ENCODE measurements around the gene TLR5. TPM values are rescaled to one million over a fixed set of nuclear protein-coding genes. Genes with fewer than 3 reads are reported as not detected.
"Not testable (repeated sequence)": the region's sequence is repeated elsewhere in the genome, so short reads cannot be mapped to it uniquely, and the experiment has no call there.

TLR5 gene
- polyA plus RNA-seq, 3 donors from 2014 or later, result 0.80 to 1.0 TPM; not detected in 1

GRCh38 chr1:223175032-223175431 lies 32.0 kb upstream of the TLR5 start:
- Mint-ChIP-seq H3K27ac (no peak overlapping the region), H3K4me3 (no peak overlapping the region), H3K36me3 (peaks cover 0 to 5% (median 0%) of the 10 kb centered on the region in 3 donors), H3K27me3 (ENCODE audit: low read depth in 3 of 3) (peaks cover 2 to 9% (median 3%) of the 10 kb centered on the region in 3 donors), H3K4me1 (peaks cover 0 to 5% of the 10 kb centered on the region in 2 donors), H3K9me3 (peaks cover 0 to 4% (median 0%) of the 10 kb centered on the region in 6 donors)
- no peak for DNase-seq

- H3K27me3 Mint-ChIP-seq (ENCODE audit: low read depth in 3 of 3); DNase-seq: not testable (repeated sequence)
Observed at GRCh38 chr1:223169458-223169857, 26.4 kb upstream of the TLR5 start.

GRCh38 chr1:223161321-223161720 lies 18.3 kb upstream of the TLR5 start:
- Mint-ChIP-seq H3K27ac (no peak overlapping the region), H3K36me3 (peaks cover 0 to 4% (median 0%) of the 10 kb centered on the region in 3 donors), H3K9me3 (peaks cover 0 to 3% (median 0%) of the 10 kb centered on the region in 6 donors), H3K4me1 (no peaks in the 10 kb centered on the region), H3K4me3 (no peak overlapping the region), H3K27me3 (ENCODE audit: low read depth in 3 of 3) (peaks cover 2 to 11% (median 3%) of the 10 kb centered on the region in 3 donors)
- no peak for DNase-seq

More at GRCh38 chr1:223169458-223169857, 26.4 kb upstream of the TLR5 start:
- not testable (repeated sequence) for H3K27ac Mint-ChIP-seq, H3K4me1 Mint-ChIP-seq, H3K9me3 Mint-ChIP-seq, H3K4me3 Mint-ChIP-seq, H3K36me3 Mint-ChIP-seq

GRCh38 chr1:223156343-223156742 lies 13.3 kb upstream of the TLR5 start:
- peaks cover 2 to 11% (median 6%) of the 10 kb centered on the region in 3 donors for H3K27me3 Mint-ChIP-seq (ENCODE audit: low read depth in 3 of 3)
- no peak overlapping the region for H3K4me3 Mint-ChIP-seq
- peaks cover 6 to 10% of the 10 kb centered on the region in 2 donors for H3K4me1 Mint-ChIP-seq
- no peak overlapping the region for H3K27ac Mint-ChIP-seq
- H3K9me3 Mint-ChIP-seq, result peaks cover 0 to 5% (median 0%) of the 10 kb centered on the region in 6 donors
- H3K36me3 Mint-ChIP-seq, result peaks cover 0 to 4% (median 0%) of the 10 kb centered on the region in 3 donors
- DNase-seq, result no peak

- DNase-seq, result no peak
- Mint-ChIP-seq H3K36me3 (peaks cover 0 to 4% (median 0%) of the 10 kb centered on the region in 3 donors), H3K27ac (no peak overlapping the region), H3K4me1 (peaks cover 6 to 10% of the 10 kb centered on the region in 2 donors), H3K27me3 (ENCODE audit: low read depth in 3 of 3) (peaks cover 2 to 15% (median 5%) of the 10 kb centered on the region in 3 donors), H3K9me3 (peaks cover 0 to 5% (median 0%) of the 10 kb centered on the region in 6 donors), H3K4me3 (no peak overlapping the region)
Observed at GRCh38 chr1:223155153-223155552, 12.1 kb upstream of the TLR5 start.

- Mint-ChIP-seq H3K4me3 (no peak overlapping the region), H3K27me3 (ENCODE audit: low read depth in 3 of 3) (peaks cover 0 to 8% (median 5%) of the 10 kb centered on the region in 3 donors), H3K27ac (no peak overlapping the region), H3K36me3 (peaks cover 0 to 4% (median 0%) of the 10 kb centered on the region in 3 donors), H3K9me3 (peaks cover 0 to 2% (median 0%) of the 10 kb centered on the region in 6 donors), H3K4me1 (peaks cover 6 to 10% of the 10 kb centered on the region in 2 donors)
- DNase-seq, result no peak
Observed at GRCh38 chr1:223153177-223154119, 10.4 kb upstream of the TLR5 start.

GRCh38 chr1:223152399-223152798 lies 9.4 kb upstream of the TLR5 start:
- DNase-seq, result no peak
- Mint-ChIP-seq H3K4me1 (peaks cover 6 to 10% of the 10 kb centered on the region in 2 donors), H3K9me3 (peaks cover 0 to 5% (median 0%) of the 10 kb centered on the region in 6 donors), H3K27ac (no peak overlapping the region), H3K4me3 (no peak overlapping the region), H3K27me3 (ENCODE audit: low read depth in 3 of 3) (peaks cover 0 to 11% (median 9%) of the 10 kb centered on the region in 3 donors), H3K36me3 (peaks cover 0 to 4% (median 3%) of the 10 kb centered on the region in 3 donors)

GRCh38 chr1:223150443-223150842 lies 7.4 kb upstream of the TLR5 start:
- Mint-ChIP-seq H3K27ac (no peak overlapping the region), H3K36me3 (peaks cover 0 to 3% (median 3%) of the 10 kb centered on the region in 3 donors), H3K4me3 (no peak overlapping the region), H3K27me3 (ENCODE audit: low read depth in 3 of 3) (peaks cover 0 to 20% (median 12%) of the 10 kb centered on the region in 3 donors), H3K4me1 (peaks cover 6 to 10% of the 10 kb centered on the region in 2 donors), H3K9me3 (peaks cover 0 to 10% (median 2%) of the 10 kb centered on the region in 6 donors)
- no peak for DNase-seq

- no peak overlapping the region for H3K4me3 Mint-ChIP-seq
- H3K4me1 Mint-ChIP-seq, result peaks cover 19 to 22% of the 10 kb centered on the region in 2 donors
- H3K27me3 Mint-ChIP-seq (ENCODE audit: low read depth in 3 of 3), result peaks cover 0 to 20% (median 14%) of the 10 kb centered on the region in 3 donors
- H3K27ac Mint-ChIP-seq, result no peak overlapping the region
- H3K9me3 Mint-ChIP-seq, result peaks cover 0 to 10% (median 2%) of the 10 kb centered on the region in 6 donors
- peaks cover 0 to 3% (median 3%) of the 10 kb centered on the region in 3 donors for H3K36me3 Mint-ChIP-seq
- DNase-seq, result no peak
Observed at GRCh38 chr1:223147873-223148272, 4.8 kb upstream of the TLR5 start.

- peaks cover 19 to 22% of the 10 kb centered on the region in 2 donors for H3K4me1 Mint-ChIP-seq
- peaks cover 0 to 10% (median 2%) of the 10 kb centered on the region in 6 donors for H3K9me3 Mint-ChIP-seq
- DNase-seq, result no peak
- H3K4me3 Mint-ChIP-seq, result no peak overlapping the region
- peaks cover 0 to 20% (median 14%) of the 10 kb centered on the region in 3 donors for H3K27me3 Mint-ChIP-seq (ENCODE audit: low read depth in 3 of 3)
- no peak overlapping the region for H3K27ac Mint-ChIP-seq
- peaks cover 0 to 3% (median 3%) of the 10 kb centered on the region in 3 donors for H3K36me3 Mint-ChIP-seq
Observed at GRCh38 chr1:223147409-223147808, 4.4 kb upstream of the TLR5 start.

GRCh38 chr1:223146745-223147144 lies 3.7 kb upstream of the TLR5 start:
- no peak overlapping the region for H3K4me3 Mint-ChIP-seq
- peaks cover 0 to 3% (median 3%) of the 10 kb centered on the region in 3 donors for H3K36me3 Mint-ChIP-seq
- no peak overlapping the region for H3K27ac Mint-ChIP-seq
- peaks cover 19 to 22% of the 10 kb centered on the region in 2 donors for H3K4me1 Mint-ChIP-seq
- H3K27me3 Mint-ChIP-seq (ENCODE audit: low read depth in 3 of 3), result peaks cover 0 to 20% (median 12%) of the 10 kb centered on the region in 3 donors
- peaks cover 0 to 10% (median 2%) of the 10 kb centered on the region in 6 donors for H3K9me3 Mint-ChIP-seq
- no peak for DNase-seq

- peaks cover 0 to 10% (median 2%) of the 10 kb centered on the region in 6 donors for H3K9me3 Mint-ChIP-seq
- peaks cover 0 to 12% (median 10%) of the 10 kb centered on the region in 3 donors for H3K27me3 Mint-ChIP-seq (ENCODE audit: low read depth in 3 of 3)
- H3K4me3 Mint-ChIP-seq, result peak overlapping the region in 3 of 5 donors; percentile 1 to 12 (median 7)
- DNase-seq, result no peak
- H3K36me3 Mint-ChIP-seq, result peaks cover 0 to 3% (median 3%) of the 10 kb centered on the region in 3 donors
- H3K4me1 Mint-ChIP-seq, result peaks cover 19 to 22% of the 10 kb centered on the region in 2 donors
- H3K27ac Mint-ChIP-seq, result no peak overlapping the region
Observed at GRCh38 chr1:223144914-223145313, 1.9 kb upstream of the TLR5 start.

- peak overlapping the region in 3 of 5 donors; percentile 70 to 81 (median 77) for H3K4me3 Mint-ChIP-seq
- peaks cover 0 to 12% (median 10%) of the 10 kb centered on the region in 3 donors for H3K27me3 Mint-ChIP-seq (ENCODE audit: low read depth in 3 of 3)
- peaks cover 0 to 3% (median 3%) of the 10 kb centered on the region in 3 donors for H3K36me3 Mint-ChIP-seq
- H3K27ac Mint-ChIP-seq, result no peak overlapping the region
- DNase-seq, result no peak
- H3K4me1 Mint-ChIP-seq, result peaks cover 19 to 22% of the 10 kb centered on the region in 2 donors
- peaks cover 0 to 10% (median 2%) of the 10 kb centered on the region in 6 donors for H3K9me3 Mint-ChIP-seq
Observed at GRCh38 chr1:223144431-223144830, 1.4 kb upstream of the TLR5 start.
